Mucosa of descending colon (tissue), 3 donors: ENCODE results near the gene P2RX6. TPM values are rescaled to one million over a fixed set of nuclear protein-coding genes. Genes with fewer than 3 reads are reported as not detected.

Experiments
- ATAC-seq: fragments of 200-7000 bp; cut with Tn5 transposase; one replicate; pipeline ENCODE4 v1.9.1; 2020; ENCODE audit warnings: mild to moderate bottlenecking, moderate library complexity
- DNase-seq, 3 donors: peaks; one replicate each; pipeline ENCODE4 v3.0.0-alpha.2; 2020
- H3K36me3 ChIP-seq: fragments of 200-600 bp; one replicate; pipeline ENCODE4 v1.8.0; 2021; ENCODE audit warnings: low read depth, mild to moderate bottlenecking
- H3K4me1 ChIP-seq: fragments of 200-600 bp; one replicate; pipeline ENCODE4 v1.8.0; 2021; ENCODE audit warnings: low read depth, mild to moderate bottlenecking
- H3K4me3 ChIP-seq: fragments of 200-600 bp; one replicate; pipeline ENCODE4 v1.8.0; 2021; ENCODE audit warnings: mild to moderate bottlenecking
- H3K9me3 ChIP-seq: fragments of 200-600 bp; one replicate; pipeline ENCODE4 v1.8.0; 2021; ENCODE audit warnings: mild to moderate bottlenecking
- intact Hi-C, 2 donors: fragments of 100-400 bp; cut with DNase I in 1 of 2; cut with micrococcal nuclease in 1 of 2; formaldehyde crosslinking; loops; one replicate each; pipeline versions ENCODE4 v1.11.0 to v1.11.1; 2022; cut with DNase I, micrococcal nuclease
- total RNA-seq, 3 donors: library from RNA; stranded (reverse); fragmentation: NEBNext Ultra II Directional in 2 of 3; extraction: Animal tissue kit (Norgen Biotek cat#: 25700) in 2 of 3; gene quantifications; one replicate each; pipeline versions ENCODE4 v1.2.1 to v1.2.4, GENCODE V29; 2021 to 2023
- TF ChIP-seq, protein P1 (sequence below): fragments of 200-600 bp; IDR thresholded peaks from one replicate; pipeline ENCODE4 v1.8.0; 2022; ENCODE audit warnings: antibody characterized with exemption, mild to moderate bottlenecking
- donor health status: DM: no; HTN: no; CAD: no; lungs with moderate emphysema.
- donor health status: DM: no; HTN: no; CAD: no.
- donor health status: DM: no; HTN: yes; CAD: no.

The P2RX6 gene
- total RNA-seq, 3 donors from 2014 or later = 1.4 to 1.6 (median 1.4) TPM

DNA sequence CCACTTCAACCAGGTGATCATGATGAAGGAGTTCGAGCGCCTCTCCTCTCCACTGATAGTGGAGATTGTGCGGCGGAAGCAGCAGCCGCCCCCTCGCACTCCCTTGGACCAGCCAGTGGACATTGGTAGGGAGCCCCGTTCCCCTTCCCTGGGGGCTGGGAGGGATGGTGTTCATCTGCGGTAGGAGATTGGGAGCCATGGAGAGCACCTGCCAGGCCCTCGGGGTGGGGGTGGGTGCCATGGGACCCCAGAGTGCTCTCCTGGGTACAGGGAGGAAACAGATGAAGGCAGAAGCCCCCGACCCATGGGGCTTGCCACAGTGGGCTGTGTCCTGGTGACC lies 20.1 kb upstream of the P2RX6 start:
- ATAC-seq = no peak
- H3K36me3 ChIP-seq = no peaks in the 10 kb centered on the region
- H3K4me1 ChIP-seq = peaks cover 5% of the 10 kb centered on the region
- H3K9me3 ChIP-seq = no peaks in the 10 kb centered on the region
- DNase-seq = no peak
- TF ChIP-seq, protein P1, sequence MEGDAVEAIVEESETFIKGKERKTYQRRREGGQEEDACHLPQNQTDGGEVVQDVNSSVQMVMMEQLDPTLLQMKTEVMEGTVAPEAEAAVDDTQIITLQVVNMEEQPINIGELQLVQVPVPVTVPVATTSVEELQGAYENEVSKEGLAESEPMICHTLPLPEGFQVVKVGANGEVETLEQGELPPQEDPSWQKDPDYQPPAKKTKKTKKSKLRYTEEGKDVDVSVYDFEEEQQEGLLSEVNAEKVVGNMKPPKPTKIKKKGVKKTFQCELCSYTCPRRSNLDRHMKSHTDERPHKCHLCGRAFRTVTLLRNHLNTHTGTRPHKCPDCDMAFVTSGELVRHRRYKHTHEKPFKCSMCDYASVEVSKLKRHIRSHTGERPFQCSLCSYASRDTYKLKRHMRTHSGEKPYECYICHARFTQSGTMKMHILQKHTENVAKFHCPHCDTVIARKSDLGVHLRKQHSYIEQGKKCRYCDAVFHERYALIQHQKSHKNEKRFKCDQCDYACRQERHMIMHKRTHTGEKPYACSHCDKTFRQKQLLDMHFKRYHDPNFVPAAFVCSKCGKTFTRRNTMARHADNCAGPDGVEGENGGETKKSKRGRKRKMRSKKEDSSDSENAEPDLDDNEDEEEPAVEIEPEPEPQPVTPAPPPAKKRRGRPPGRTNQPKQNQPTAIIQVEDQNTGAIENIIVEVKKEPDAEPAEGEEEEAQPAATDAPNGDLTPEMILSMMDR = no peak
- H3K4me3 ChIP-seq = no peak overlapping the region
- intact Hi-C loops = no loop called here

DNA sequence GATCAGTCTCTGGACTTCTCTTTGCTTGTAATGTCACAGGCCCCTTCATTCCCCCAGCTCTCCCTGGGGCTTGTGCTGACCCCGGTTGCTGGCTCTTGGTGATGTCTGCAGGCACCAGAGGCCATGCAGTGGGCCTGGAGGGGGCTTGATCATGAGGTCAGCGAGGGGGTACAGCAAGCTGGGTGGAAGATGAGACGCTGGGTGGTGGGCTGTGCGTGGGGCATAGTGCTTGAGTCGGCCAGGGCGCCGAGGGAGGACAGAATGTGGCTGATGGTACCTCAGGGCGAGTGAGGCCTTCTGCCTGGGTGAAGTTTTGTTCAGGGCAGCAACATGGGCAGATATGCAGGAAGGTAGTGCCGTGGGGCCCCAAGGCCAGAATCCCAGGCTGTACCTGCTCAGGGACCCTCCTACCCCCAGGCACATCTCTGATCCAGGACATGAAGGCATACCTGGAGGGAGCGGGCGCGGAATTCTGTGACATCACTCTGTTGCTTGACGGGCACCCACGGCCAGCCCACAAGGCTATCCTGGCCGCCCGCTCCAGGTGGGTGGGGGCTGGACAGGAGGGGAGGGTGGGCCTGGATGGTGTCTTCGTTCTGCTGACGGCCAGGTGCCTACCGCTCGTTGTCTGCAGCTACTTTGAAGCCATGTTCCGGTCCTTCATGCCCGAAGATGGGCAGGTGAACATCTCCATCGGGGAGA lies 19.5 kb upstream of the P2RX6 start:
- ATAC-seq (no peak), DNase-seq (no peak)
- Histone ChIP-seq H3K36me3 (no peaks in the 10 kb centered on the region), H3K4me1 (peaks cover 12% of the 10 kb centered on the region), H3K9me3 (no peaks in the 10 kb centered on the region), H3K4me3 (no peak overlapping the region)
- TF ChIP-seq, protein P1 = no peak
- intact Hi-C loops = no loop called here

DNA sequence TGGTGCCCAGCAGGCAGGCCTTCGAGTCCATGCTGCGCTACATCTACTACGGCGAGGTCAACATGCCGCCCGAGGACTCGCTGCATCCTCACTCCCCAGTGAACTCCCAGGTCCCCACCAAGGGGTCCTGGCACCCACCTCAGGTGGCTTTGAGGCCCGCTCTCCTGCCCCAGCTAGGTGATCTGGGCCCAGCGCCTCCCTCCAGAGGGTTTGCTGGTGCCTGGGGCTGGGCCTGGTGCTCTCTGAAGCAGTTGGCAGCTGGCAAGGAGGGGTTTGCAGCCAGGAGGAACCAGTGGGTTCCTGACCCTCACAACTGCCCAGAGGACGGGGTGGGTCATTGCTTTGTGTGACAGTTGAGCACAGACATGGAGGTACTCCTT lies 18.9 kb upstream of the P2RX6 start:
- TF ChIP-seq, protein P1 = no peak
- Histone ChIP-seq H3K9me3 (no peaks in the 10 kb centered on the region), H3K4me3 (no peak overlapping the region), H3K36me3 (no peaks in the 10 kb centered on the region), H3K4me1 (peaks cover 17% of the 10 kb centered on the region)
- DNase-seq = no peak
- intact Hi-C loops = no loop called here
- no peak for ATAC-seq

DNA sequence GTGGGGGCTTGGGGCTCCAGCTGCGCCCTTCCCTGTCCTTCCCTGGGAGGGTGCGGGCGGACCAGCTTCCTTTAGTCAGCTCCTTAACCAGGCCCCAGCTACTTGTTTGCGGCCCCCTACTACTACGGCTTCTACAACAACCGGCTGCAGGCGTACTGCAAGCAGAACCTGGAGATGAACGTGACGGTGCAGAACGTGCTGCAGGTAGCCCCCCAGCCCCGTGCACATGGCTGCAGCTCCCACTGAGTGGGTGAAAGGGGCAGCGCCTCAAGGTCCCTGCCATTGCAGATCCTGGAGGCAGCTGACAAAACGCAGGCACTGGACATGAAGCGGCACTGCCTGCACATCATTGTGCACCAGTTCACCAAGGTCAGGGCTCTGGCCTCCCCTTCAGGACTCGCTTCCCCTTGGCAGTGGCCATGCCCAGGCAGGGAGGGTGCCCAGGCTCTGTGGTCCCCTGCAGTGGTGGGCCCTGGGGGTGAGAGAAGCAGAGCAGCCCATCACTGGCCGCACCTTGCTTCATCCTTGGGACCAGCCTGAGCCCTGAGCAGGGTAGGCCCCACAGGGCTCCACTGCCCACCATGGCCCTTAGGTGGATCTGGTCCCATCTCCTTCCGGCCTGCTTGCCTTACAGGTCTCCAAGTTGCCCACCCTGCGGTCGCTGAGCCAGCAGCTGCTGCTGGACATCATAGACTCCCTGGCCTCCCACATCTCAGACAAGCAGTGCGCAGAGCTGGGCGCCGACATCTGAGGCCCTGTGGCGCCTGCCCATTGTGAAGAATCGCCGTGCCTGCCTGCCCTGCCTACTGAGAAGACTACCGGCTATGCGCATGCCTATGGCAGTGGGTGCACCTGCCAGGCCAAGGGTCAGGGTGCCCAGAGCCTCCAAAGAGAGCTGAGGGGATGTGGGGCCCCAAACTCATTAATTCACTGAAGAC lies 18.1 kb upstream of the P2RX6 start:
- DNase-seq (peak in 1 of 3 donors; percentile 34), ATAC-seq (no peak)
- no peaks in the 10 kb centered on the region for H3K36me3 ChIP-seq
- intact Hi-C loops = no loop called here
- H3K4me3 ChIP-seq = no peak overlapping the region
- peaks cover 18% of the 10 kb centered on the region for H3K4me1 ChIP-seq
- no peaks in the 10 kb centered on the region for H3K9me3 ChIP-seq
- TF ChIP-seq, protein P1 = no peak

DNA sequence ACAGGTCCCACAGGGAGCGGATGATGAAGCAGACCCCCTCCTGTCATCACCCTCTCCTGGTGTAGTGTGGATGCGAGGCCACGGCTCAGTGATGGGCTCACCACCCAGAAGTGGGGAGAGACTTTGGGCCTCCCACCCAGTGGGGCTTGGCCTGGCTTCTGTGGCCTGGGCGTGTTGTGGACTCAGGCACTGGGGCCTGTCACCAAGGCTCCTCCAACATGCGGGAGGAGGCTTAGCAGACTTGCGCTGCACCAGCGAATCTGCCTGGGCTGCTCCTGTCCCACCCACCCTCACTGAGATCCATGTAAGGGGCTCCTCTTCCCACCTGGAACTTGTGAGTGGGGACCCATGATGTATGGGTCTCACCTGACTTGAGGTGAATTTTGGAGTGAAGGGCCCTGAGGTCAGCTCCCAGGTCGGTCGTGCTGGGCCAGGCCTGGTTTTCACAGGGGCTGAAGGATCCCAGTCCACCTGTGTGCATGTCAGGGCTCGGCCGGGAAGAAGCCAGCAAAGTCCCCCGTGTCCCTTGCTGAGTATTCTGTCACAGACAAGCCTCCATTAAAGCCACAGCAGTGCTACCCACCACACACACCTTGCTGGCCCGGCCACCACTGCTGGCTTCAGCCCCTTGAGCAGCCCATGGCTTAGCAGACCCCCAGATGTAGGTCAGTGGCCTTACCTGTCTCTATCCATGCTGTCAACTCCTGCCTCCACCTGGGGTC lies 17.3 kb upstream of the P2RX6 start:
- TF ChIP-seq, protein P1 = no peak
- DNase-seq (peak in 1 of 3 donors; percentile 46), ATAC-seq (no peak)
- peaks cover 18% of the 10 kb centered on the region for H3K4me1 ChIP-seq
- H3K4me3 ChIP-seq = no peak overlapping the region
- no peaks in the 10 kb centered on the region for H3K36me3 ChIP-seq
- intact Hi-C loops = no loop called here
- no peaks in the 10 kb centered on the region for H3K9me3 ChIP-seq
